Epidermal melanocyte (primary cell): Measurements from ENCODE around the gene MMEL1.

Experiments
- DNase-seq: peaks from one replicate; pipeline ENCODE4 v3.0.0; 2011; ENCODE audit warnings: low spot score; ENCODE audit not compliant: insufficient read length

MMEL1 gene

DNA sequence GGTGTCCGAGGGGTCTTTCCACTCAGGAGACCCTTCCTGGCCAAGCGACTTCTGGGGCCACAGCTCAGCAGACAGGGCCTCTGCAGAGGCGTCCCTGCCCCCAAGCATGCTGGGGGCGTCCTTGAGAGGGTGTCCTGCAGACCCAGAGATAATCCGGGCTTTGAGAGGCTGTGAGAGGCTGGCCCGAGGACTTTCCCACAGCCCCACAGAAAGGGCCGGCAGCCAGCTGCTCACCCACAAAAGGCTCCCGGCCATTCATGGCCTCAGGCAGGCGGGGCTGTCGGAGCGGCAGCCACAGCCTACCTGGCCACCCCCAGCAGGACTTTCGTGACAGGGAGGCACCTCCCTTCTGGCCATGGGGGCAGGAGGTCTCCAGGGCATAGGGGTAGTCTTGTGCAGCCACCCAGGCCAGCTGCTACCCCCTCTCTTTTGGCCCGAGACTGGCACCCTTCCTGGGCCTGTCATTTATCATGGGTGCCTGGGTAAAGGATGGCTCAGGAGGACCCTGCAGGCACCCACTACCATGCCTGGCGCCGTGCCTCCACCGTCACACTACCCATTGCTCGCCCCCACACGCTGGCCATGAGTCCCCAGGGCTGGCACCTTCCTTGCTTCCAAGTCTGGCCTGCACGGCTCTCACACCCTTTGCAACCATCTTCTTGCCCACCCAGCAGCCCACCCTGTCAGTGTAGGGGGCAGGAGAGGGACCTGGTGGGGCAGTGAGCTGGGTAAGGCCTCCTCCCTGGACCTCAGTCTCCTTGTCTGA, 87.8 kb downstream of the MMEL1 start:
- DNase-seq = no peak

DNA sequence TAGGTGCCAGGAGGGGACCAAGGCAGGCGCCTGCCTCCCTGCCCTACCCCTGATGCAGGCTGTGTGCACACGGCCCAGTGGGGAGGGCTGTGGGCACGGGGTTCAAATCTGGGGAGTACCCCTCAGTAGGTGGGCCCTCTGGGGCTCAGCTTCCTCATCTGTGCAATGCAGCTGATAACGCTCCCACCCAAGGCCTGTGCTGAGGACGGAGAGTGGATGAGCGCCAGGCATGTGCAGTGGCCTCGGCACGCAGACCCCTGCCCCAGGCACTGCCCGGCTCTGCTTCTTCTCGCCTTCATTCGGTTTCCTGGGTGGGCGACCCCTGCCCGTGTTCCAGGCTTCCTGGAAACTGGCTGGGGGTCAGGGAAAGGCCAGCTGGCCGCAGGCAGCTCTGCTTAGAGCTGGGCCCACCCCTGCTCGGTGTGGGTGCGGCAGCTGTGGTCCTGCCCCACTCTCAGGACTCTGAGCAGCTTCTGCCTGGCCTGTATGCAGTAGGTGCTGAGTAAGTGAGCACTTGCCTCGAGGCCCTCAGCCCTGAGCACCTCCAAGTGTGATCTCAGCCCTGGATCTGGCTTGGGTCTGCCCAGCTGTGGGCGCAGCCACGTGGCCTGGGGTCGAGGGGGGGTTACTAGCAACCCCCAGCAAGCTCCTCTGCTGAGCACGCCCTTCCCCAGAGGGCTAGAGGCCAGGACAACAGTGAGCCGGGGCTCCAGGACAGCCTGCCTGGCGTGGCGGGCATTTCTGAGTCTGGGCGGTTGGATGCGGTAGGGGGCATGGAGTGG, 88.5 kb downstream of the MMEL1 start:
- no peak for DNase-seq

DNA sequence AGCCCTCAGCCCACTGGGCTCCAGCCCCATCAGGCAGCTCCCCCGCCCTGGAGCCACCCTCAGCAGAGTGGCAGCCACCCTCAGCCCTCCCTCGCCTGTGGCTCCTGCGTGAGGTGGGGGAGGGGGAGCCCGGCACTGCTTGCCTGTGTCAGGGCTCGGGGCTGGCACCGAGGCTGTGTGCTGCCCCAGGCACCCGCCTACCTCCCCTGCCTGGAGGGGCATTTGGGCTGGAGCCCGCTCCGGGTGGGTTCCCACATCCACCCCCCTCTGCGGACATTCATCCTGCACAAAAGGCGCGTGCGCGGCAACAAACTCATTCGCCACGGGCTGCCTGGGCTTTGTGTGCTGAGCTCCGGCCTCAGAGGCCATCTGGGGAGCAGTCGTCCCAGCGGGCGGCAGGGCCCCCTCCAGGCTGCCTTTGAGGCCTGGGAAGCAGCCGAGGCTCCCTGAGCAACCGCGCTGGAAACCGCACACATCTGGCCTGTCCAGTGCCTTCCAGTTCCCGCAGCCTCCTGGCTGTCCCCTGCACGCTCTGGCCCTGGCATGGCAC, 89.2 kb downstream of the MMEL1 start:
- no peak for DNase-seq

DNA sequence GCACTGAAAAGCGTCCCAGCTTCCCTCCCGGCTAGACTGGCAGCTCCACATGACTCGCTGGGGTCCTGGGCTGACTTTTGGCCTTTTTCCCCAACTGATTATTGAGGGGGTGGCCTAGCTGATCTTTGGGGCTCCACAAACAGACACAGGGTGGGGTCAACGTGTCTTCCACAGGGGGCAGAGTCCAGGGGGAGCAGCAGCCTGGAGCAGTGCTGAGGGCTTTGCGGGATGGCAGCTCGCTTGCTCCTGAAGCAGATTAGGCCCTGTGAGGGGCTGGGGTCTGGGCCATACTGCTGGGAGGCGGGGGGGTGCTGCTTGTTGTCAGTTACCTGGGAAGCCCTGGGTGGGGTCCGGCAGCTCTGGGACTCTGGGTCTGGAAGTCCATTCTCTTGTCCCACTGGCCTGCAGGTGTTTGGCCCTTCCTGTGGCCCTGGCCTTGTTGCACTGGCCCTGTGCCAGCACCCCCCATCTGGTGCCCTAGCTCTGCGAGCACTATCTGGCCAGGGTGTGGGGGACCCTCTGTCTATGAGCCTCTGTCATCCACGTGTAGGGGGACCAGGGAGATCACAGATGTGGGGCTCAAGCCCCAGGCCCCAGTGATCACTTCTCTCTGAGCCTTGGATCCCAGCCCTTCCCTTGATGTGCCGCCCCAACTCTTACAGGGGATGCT, 90.4 kb downstream of the MMEL1 start:
- no peak for DNase-seq

DNA sequence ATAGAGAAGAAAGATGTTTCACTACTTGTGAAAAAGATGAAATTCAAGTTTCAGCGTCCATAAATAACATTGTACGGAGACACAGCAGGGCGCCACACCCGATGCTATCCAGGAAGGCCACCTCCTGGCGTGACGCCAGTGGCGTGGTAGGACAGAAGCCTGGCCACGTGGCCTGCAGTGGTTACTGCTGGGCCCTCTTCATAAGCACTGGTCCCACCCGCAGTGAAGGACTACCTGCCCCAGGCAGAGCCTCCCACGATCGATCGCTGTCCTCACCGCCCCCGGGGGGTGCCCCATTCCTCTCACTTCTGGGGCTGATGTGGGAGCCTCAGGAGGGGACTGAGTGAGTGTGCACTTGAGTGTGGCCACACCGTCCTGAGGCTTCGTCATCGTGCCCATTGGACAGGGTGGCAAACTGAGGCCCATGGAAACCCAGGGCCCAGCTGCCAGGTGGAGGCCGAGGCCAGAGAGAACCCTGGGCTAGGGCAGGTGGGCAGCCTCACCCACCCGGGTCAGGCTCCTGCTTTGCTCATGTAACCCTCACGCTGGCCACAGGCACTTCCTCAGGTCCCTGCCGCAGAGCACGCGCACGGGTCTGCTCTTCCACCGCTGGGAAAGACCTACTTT, 91.1 kb downstream of the MMEL1 start:
- DNase-seq = no peak

DNA sequence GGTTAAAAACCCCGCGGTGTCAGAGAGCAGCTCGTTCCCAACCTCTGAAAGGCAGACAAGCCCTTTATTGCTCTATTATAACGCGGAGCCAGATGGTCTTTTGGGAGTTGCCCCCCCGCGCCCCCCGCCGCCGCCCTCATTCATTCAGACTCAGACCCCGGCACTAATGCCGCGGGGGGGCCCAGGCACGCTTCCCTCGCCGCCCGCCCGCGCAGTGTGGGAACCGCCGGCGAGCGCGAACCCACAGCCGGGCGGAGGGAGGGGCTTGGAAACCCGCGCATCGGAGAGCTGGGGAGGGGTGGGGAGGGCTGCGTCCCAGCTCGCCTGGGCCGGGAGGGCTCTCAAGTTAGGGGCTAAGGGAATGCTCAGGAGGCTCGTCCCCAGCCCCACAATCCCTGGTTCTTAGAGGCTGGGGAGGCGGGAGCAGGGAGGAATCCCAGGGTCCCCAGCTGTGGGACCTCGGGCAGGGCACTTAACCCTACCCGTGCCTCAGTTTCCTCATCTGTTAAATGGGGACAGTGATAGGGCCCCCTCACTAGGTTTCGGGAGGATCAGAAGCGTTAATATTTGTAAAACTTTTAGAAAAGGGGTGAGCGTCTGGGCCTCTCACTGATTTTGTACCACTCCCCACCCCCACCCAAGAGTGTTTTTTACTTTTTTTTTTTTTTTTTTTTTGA, 91.9 kb downstream of the MMEL1 start:
- DNase-seq = no peak
